ENCODE measurements around the gene MIF4GD.

DNA sequence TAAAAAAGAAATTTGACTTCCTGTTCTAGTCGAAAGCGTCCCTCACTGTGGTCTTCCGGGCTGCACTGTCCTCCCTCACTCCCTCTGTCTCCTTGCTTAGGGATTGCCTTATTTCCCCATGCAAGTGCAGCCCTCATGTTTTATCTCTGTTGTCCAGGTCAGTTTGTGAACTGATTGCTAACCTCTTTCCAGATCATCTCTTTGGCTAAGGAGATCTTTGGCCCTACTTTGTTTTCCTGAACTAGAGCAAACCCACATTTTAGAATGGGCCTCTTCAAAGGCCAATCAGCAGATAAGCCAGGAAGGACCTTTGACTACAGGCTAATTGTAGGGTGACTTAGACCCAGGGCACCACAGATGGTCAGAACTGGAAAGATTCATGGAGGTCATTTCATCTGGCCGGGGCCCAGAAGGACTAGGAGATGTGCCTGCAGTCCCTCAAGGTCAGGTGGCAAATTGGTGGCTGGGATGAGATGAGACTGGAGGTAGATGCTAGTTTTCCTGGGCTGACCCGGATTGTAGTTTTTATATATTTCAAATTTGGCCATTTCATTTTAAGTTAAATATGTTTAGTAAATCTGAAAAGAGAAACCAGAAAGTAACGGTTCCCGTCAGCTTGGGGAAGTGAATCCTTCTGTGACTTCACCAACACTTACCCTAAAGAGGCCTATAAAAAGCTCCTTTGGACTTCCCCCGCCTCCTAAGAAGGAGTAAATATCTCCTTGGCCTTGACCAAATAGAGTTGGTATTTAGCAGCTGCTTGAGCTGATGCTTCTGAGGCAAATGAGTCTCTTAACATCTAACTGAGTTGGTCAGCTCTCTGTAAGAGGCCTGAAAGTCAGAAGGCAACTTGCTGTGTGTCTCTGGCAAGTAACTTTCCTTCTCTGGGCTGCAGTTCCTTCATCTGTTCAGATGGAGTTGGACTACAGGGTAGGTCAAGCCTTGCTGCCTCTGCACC, 24.4 kb upstream of the MIF4GD start:
- TF ChIP-seq POLR2A (IDR thresholded peaks at IDR 0.05): no peak
- TF ChIP-seq, protein P1, sequence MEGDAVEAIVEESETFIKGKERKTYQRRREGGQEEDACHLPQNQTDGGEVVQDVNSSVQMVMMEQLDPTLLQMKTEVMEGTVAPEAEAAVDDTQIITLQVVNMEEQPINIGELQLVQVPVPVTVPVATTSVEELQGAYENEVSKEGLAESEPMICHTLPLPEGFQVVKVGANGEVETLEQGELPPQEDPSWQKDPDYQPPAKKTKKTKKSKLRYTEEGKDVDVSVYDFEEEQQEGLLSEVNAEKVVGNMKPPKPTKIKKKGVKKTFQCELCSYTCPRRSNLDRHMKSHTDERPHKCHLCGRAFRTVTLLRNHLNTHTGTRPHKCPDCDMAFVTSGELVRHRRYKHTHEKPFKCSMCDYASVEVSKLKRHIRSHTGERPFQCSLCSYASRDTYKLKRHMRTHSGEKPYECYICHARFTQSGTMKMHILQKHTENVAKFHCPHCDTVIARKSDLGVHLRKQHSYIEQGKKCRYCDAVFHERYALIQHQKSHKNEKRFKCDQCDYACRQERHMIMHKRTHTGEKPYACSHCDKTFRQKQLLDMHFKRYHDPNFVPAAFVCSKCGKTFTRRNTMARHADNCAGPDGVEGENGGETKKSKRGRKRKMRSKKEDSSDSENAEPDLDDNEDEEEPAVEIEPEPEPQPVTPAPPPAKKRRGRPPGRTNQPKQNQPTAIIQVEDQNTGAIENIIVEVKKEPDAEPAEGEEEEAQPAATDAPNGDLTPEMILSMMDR (IDR thresholded peaks at IDR 0.05): no peak
- TF ChIP-seq POLR2AphosphoS5 (IDR thresholded peaks at IDR 0.05): no peak

Data from breast epithelium (tissue), 3 donors.